GM21381 (cell line): ENCODE data around the gene CCDC197.

Source experiments
- ATAC-seq: cut with Tn5 transposase; IDR thresholded peaks from one replicate; pipeline ENCODE4 v1.9.1; 2021; ENCODE audit warnings: mild to moderate bottlenecking, moderate library complexity; ENCODE audit not compliant: unreplicated experiment

The CCDC197 gene

DNA sequence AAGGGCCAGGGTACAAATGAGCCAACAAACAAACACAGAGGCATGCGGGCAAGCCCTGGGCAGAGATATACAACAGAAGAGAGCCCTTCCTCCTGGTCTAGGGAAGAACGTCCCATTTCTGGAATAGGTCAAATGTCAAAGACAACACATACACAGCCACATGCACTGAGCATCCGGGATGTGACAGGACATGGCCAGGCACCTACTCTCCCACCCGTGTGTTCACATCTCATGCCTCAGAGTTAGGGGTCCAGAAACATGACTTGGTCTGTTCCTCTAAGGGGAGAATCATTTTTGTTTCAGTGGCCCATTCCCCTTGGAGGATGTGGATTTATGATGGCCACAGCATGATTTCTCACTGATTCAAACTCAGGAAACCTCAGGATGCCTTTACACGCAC is 19.9 kb upstream of the CCDC197 start:
- ATAC-seq, result no peak

DNA sequence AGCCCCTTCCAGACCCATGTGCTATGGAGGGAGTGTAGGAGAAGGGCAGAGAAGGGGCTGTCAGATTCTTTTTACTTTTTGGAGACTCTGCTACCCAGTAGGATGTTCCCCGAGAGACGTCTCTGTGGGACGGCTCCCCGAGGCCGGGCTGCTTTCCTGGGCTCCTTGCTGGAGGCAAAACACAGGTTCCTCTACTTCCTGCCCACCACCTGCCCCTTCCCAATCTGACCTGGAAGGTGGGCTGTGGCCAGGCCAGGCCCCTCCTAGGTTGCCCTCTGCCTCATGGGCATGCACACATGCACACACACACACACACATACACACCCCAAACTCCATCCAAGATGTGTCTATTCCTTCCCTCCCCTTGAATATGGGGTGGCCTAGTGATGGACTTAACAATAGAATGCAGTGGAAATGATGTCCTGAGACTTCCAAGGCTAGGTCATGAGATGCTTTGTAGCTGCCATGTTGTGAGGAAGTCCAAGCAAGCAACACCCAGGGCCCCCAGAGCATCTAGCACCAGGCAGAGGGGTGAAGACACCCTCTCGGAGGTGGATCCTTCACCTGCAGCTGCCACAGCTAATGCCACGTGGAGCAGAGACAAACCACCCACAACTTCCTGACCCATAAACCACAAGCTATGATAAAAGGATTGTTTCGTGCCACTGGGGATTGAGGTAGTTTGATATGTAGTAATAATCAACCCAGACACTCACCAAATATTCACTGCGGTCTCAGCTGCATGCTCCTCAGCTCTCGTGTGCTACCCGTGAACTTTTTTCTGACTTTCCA is 19.1 kb upstream of the CCDC197 start:
- ATAC-seq, result peak; percentile 54

DNA sequence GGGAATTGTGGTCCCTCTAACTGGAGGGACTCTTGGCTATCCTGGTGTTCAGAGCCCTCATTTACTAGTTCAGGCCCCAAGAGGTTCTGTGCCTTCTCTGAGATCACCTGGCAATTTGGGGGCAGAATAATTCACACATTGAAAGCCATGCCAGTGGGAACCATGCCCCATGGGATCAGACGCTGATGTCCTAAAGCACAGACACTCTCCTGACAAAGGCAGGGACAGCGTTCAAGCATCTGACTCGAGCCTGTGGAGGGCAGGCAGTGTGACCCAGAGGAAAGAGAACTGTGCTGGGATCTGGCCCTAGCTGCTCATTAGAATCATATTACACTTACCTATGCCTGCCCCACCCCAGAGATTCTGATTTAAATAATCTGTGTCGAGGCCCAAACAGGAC is 18.4 kb upstream of the CCDC197 start:
- peak; percentile 2 for ATAC-seq

DNA sequence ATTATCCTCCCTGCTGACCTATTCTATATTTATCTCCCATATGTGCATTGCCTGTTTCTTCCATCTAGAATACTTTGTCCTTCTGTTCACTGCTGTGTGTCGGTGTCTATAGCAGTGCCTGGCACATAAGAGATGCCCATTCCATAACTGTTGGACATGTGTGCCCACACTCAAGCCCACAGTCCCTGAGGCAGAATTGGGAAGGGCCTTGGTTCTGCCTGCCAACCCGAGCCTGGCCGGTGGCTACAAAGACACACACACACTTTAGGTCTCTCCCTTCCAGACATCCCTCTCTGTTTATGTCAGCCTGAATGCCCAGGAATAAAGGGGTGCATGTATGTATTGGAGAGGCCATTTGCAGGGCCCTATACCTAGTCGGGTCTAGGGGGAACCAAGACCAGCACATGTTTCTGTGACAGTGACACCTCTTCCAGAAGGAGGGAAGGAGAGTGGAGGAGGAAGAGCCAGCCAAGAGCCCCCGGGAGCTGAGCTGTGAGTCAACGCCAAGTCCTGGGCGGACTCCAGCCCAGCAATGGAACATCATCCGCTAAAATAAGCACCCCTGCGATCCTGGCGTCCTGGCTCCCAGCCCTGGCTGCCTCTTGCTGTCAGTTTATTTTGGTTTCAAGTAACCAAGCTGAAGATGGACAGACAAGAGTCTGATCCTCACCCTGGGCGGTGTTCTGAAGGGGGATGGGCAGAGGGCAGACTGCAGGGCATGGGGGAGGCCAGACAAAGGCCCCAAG is 16.5 kb upstream of the CCDC197 start:
- no peak for ATAC-seq

DNA sequence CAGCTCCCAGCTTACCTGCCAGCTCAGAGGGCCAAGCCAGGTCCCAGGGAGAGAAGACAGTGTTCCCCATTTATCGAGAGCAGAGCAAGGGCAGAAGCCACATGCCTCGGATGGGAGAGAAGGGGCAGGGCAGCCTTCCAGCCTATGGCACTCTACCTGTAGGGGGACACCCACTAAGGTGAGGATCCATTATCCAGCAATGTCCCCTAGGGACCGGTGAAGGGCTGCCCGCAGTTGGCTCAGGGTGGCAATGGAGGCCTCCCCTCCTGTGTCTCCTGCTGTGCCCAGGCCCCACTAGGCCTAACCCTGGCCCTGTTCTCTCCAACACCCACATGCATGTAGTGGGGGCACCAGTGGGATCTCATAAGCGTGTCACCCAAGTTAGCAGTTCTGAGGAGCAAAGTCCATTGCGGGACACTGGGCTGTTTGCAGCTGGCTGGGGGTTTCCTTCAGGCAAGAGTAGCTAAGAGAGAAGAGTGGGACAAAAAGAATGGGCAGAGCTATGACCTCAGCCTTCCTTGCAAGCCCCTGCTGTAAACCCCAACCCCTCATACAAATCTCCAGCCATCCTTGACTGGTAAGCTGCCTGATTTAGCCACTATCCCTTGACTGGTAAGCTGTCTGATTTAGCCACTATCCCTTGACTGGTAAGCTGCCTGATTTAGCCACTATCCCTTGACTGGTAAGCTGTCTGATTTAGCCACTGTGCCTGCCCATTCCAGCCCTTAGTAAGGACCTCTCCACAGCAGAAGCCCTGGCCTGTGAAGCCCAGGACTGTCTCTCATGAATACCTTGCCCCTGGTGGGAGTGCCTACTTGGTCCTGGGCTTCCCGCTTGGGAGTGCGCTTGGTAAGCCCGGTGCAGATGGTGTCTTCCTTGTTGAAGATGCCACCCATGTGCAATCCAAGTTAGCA is 15.5 kb upstream of the CCDC197 start:
- ATAC-seq, result no peak

DNA sequence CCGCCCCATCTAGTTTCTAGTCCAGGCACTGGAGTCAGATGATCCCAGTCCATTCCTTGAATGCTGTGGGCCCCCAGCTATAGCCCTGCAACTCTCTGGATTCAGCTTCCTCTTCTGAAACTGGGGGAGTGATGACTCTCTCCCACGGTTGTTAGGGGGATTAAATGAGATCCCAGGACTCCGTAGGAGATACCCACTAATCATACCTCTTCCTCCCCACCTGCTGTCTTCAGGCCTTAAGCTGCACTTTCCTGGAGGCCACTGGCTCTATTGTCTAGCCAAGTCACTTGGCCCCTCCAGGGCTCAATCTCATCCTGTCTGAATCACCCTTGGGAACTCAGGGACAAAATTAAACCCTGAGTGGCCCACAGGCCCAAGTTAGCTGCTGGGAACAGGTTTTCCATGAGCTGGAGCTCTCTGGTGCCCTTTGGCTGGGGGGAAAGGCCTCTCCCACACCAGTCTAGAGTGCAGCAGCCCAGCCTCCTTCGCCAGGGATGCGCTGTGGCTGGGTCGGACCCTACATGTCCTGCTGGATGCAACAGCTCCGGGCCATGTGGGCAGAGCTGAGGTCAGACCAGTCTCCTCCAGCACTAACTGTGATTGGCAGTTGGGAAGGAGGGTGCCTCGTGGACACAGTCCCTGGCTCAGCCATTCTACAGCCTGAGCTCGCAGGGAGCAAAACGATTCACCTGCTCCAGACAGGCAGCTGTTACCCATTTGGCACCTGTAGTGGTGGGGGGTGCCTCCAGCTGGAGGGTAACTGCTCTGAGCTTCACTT is 14.7 kb upstream of the CCDC197 start:
- no peak for ATAC-seq

DNA sequence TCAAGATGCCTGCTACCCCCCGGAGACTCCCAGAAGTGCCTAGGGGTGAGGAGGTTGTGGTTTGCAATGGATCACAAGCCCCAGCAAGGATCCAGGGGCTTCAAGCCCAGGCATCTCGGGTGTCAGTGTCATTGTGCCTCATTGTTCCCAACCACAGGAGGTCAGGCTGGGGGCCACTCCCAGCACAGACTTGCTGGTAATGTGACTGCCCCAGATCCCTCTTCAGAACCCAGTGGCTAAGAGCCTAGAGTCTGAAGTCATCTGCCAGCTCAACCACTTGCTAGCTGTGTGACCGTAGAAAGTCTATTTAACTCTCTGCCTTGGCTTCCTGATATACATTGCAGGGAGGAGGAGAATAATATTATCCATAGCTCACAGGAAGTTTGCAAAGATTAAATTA is 13.0 kb upstream of the CCDC197 start:
- ATAC-seq, result no peak

DNA sequence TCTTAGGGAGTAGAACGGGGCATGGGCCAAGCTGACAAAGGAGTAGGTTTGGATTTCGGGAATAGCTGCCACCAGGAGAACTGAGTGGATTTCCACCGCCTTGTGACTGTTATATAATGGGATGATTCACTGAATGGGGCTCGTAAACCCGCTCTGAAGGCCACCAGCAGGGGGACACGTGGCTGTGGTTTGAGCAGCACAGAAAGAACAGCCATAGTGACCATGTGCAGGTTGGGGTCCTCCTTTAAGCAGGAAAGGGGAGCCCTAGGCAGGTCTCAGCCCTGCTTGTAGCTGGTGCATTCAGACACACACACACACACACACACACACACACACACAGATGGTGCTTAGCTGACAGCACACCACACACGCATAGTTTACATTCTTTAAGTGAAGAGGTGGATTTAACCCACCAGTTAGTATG is 12.1 kb upstream of the CCDC197 start:
- ATAC-seq, result no peak

DNA sequence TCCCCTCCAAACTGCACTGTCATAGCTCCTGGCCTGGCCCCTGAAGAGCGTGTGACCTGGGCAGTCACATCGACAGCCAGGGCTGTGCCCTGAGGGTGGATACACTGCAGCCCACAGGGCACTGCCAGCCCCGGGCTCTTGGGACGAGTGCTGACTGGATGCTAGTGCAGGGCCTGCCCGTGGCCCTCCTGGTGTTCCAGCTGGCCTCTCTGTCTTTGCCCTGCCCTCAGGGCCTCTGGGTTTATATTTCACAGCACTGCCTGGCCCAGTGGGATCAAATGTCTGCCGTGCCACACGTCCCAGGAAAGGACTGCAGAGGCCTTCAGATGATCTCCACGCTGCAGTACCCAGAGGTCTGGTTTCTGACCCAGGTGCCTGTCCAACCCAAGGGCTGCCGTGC is 10.1 kb upstream of the CCDC197 start:
- ATAC-seq, result no peak

DNA sequence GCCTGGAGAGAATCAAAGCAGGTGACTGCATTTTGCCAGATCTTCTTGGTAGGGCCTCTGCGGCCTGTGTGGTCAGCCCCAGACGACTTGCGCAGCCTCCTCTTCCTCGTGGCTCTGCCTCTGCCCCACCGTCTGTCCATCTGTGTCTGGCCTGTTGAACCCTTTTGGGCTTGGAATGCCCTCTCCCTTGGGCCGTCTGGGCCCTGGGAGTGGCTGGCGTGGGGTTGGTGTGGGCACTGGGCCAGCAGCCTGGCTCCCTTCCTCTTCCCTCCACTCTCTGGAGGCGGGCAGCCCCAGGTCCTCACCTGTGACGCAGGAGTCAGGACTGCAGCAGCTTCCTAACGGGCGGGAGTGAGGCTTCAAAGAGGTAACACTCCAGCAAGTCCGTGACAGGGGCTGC is 9.7 kb upstream of the CCDC197 start:
- no peak for ATAC-seq

DNA sequence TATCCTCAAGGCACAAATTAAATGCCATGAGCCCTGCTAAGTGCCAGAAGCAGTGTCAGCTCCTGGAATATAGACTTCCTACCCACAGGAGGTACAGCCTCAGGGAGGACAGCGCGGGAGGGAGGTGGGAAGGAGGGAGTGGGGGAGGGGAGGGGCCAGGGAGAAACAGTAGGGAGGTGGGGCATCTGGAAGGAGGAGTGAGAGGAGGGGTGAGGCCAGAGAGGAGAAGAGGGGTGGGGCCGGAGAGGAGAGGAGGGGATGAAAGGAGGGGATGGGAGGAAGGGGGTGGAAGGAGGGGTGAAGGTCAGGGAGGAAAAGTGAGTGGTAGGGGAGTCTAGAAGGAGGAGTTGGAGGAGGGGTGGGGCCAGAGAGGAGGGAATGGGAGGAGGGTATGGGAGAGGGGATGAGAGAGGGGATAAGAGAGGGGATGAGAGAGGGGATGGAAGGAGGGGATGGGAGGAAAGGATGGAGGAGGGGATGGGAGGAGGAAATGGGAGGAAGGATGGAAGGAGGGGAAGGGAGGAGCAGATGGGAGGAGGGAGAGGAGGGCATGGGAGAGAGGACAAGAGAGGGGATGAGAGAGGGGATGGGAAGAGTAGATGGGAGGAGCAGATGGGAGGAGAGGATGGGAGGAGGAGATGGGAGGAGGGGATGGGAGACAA is 9.2 kb upstream of the CCDC197 start:
- no peak for ATAC-seq

DNA sequence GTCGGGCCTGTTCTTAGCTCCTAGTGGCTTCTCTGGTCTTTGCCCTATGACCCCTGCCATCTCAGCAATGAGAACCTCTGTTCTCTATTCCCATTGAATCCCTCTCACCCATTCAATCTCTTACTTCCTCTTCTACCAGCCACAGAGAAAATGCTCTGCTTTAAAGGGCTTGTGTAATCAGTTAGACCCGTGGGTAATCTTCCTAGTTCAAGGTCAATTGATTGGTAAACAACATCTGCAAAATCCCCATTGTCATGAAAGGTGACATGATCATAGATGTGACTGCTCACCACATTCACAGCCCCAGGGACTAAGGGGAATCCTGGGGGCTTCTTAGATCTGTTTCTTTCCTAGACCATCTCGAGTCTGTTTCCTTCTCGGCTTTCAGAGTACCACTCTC is 7.2 kb upstream of the CCDC197 start:
- peak; percentile 78 for ATAC-seq

DNA sequence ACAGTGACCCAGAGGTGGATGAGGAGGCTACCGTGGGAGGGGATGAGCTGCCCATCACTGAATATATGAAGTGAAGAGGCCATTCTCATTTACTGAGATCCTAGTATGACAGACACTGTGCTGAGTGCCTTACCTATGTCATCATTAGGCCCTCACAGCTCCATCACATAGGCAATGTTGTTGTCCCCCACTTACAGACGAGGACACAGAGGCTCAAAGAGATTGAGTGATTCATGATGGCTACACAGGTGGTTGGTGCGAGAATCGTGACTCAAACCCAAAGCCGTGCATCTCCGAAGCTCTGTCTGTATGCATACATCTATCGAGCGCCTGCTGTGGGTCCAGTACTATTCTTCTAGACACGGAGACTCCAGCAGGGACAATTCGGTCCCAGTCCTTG is 5.9 kb upstream of the CCDC197 start:
- no peak for ATAC-seq

DNA sequence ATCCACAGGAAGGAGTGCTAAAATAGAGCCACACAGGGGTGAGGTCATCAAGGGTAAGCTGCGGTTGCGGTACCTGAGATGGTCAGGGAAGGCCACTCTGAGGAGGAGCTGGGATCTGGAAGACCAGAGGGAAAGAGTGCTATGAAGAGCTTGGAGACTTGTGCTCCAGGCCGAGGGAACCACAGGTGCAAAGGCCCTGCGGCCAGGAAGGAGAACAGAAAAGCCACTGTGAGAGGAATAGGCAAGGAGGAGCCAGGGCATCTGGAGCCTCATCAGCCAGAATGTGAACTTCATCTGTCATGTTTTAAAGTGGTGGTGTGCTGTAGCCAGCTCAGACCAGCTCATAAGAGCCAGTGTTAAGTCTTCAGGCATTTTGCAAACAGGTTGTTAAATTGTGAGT is 5.5 kb upstream of the CCDC197 start:
- ATAC-seq, result no peak

DNA sequence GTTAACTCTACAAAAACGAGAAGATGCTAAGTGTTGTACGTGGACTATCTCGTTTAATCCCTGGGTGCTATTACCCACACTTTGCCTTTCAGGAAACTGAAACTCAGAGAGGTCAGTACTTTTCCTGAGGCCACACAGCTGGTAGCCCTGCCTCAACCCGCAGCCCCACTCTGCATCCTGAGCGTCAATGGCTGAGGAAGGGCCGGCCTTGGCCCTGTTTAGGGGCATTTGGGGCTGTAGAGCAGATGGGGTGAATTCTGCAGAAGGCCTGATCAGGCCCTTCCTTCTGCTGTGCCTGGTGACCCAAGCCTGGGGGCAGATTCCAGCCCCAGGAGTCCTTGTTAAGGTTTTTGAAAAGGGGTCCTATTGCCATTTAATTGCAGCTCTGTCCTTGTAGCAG is 3.7 kb upstream of the CCDC197 start:
- ATAC-seq, result no peak

DNA sequence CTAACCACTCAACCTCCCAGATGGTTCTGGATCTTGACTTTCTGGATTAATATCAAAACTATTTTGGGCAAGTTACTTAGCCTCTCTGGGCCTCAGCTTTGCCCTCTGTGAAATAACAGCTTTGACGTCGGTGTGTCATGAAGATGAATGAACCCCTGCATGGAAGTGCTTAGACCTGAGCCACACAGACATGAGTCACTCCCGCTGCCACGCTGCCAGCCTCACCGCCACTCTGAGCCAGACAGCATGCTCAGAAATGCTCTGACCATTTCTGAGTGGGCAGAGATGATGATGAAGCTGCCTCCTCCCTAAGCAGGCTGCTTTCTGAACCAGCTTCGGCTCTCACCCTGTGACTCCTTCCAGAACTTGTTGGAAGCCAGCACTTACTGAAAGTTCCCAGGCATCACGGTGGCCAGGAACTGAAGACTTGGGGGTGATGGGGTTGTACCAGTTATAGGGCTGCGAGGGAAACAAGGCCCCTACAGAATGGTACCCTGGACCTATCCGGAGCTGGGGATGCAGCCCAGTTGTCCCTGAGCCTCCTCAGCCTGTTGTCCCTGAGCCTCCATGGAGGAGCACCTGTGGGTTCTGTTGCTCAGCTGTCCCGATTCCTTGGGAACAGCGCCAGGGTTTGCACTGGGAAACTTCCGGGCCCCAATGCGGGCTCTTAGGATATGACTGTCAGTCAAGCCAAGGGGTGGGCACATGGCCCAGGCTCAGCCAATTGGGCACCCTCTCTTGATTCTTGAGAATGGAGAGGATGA is 2.0 kb upstream of the CCDC197 start:
- ATAC-seq, result no peak

DNA sequence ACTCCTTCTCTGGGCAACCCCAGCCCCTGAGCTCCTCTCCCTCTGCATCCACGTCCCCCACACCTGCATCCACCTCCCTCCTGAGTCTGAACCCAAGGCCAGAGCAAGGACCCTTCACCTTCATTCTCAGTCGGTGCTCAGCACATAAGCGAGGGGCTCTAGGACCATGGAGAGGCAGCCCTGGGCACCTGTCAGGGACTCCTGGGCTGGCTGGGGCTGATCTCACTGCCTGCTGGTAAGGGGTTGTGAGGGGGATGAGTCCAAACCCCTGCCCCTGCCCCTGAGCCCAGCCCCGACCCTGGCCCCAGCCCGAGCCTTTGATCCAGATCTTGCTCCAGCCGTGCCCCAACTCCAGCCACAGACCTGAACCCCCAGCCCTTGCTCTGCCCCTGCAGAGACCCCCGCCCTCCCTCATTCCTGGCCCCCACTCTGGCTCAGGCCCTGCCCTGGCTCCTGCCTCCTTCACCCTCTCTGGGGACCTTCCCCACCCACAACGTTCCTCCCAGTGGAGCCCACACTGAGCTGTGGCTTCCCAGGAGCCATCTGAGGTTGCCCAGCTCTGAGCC is 888 bp upstream of the CCDC197 start:
- ATAC-seq, result no peak

DNA sequence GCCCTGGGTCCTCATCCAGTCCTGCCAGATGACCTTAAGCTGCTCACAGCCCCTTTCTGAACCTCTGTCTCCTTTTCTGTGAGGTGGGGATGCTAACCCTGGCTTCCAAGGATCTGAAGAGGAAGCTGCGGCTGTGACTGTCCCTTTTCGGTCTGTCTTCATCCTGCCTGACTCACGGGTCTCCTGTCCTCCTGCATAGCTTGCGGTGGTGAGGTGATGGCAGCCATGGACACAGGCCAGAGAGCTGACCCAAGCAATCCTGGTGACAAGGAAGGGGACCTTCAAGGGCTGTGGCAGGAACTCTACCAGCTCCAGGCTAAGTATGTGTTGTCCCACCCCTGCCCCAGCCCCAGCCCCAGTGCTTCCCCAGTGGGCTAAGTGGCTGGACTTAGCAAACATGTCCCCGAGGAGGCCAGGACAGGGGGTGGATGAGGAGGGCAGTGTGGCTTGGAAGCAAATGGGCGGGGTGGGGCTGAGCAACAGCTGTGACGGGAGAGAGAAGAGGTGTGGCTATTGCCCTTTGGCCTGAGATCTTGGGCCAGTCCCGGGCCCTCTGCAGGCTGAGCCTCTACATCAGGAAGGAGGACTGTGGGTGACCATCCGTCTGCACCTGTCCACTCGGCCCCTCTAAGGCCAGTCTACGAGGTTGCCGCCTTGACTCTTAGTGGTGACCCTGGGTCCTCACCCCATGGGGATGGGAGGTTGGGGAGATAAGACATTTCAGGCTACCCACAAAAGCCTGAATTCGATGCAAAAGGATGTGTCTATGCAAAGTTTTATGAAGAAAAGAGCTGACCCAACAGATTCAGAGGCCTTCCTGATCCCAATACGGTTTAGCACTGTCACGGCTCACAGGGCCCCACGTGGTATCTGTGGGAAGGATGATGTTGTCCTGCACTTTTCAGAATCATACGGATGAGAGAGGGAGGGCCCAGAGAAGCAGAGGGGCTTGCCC is 1.1 kb downstream of the CCDC197 start:
- no peak for ATAC-seq
